ENCODE measurements around the gene CSNK1D. TPM values are rescaled to one million over a fixed set of nuclear protein-coding genes. Genes with fewer than 3 reads are reported as not detected.
A peak's percentile ranks its signal among the peaks of the same experiment; 100 is the strongest.

CSNK1D gene
- total and polyA plus RNA-seq, 10 of the 15 experiments (the other 5 are each of a cell fraction or from before 2014, with no cell fraction given), result 5.7 to 105 (median 58.1) TPM

DNA sequence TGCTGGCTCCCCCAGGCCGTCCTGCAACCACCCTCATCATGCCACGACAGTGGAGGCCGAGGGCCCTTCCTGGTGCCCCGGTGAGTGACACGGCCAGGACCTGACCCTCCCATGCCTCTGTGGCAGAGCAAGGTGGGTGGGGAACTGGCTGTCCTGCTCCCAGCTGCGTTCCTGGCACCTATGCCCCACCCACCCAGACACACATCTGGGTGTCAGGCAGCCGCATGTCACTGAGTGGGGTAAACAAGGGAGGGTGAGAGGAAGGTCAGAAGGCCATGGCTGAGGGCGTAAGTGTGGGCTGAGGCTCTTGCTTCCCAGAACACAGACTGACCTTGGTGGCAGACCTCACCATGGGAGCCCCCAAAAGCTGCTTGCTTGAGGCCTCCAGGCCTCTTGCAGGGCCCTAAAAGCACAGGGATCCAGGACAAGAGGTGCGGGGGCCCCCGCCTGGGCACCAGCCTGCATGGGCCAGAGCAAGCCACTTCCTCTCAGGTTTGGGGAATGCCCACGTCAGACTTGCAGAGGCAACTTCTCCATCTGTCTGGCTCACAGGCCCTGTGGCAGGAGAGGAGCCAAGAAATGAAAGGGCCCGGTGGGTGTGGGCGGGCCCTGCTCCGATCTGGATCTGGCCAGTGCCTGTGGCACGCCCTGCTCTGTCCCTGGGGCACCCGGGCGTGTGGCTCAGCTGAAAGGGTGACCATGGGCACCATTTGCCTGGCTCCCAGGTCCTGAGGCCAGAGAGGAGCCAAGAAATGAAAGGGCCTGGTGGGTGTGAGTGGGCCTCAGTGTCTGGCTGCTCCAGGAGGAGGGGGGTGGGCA, 57.0 kb downstream of the CSNK1D start (continued):
- TF ChIP-seq SUZ12 (IDR thresholded peaks at IDR 0.05; ENCODE audit: unreplicated experiment) (no peak), NBN (IDR thresholded peaks at IDR 0.05) (peak; percentile 59; the same call in 1 of the 2 replicates), KLF5 (IDR thresholded peaks at IDR 0.05; ENCODE audit: partially characterized antibody) (no peak), ZNF217 (IDR thresholded peaks at IDR 0.05) (no peak), NFIC (IDR thresholded peaks at IDR 0.05; ENCODE audit: low read depth, low read length) (no peak), BRCA1 (IDR thresholded peaks at IDR 0.05; ENCODE audit: low read depth, low read length) (no peak), SMAD5 (IDR thresholded peaks at IDR 0.05; ENCODE audit: low read depth) (no peak), RBBP5 (conservative IDR thresholded peaks at IDR 0.05) (no peak), MEF2B (IDR thresholded peaks at IDR 0.05; ENCODE audit: partially characterized antibody, poor library complexity, severe bottlenecking) (no peak), KDM1A (IDR thresholded peaks at IDR 0.05; ENCODE audit: borderline replicate concordance) (no peak), ZNF24 (IDR thresholded peaks at IDR 0.05) (no peak), HDAC2 (IDR thresholded peaks at IDR 0.05) (no peak), CBFB (IDR thresholded peaks at IDR 0.05; ENCODE audit: low read depth) (no peak), NR2C2 (IDR thresholded peaks at IDR 0.05; ENCODE audit: borderline replicate concordance, control insufficient read depth, insufficient read length, low read depth) (no peak), RCOR1 (conservative IDR thresholded peaks at IDR 0.05; ENCODE audit: low read depth, low read length) (no peak), RUNX3 (IDR thresholded peaks at IDR 0.05; ENCODE audit: low read length) (peak; percentile 39; the same call in 1 of the 2 replicates), CHD2 (IDR thresholded peaks at IDR 0.05; ENCODE audit: borderline replicate concordance, low read depth, low read length) (no peak), SMC3 (IDR thresholded peaks at IDR 0.05; ENCODE audit: borderline replicate concordance, low read length) (0 out of 2 replicates have a peak, but pooled peaks have one; percentile 4), SREBF1 (IDR thresholded peaks at IDR 0.05; ENCODE audit: low read length) (no peak), TCF3 (IDR thresholded peaks at IDR 0.05; ENCODE audit: borderline replicate concordance, insufficient read depth, low read depth, low read length) (no peak)
- TF ChIP-seq, protein P1, sequence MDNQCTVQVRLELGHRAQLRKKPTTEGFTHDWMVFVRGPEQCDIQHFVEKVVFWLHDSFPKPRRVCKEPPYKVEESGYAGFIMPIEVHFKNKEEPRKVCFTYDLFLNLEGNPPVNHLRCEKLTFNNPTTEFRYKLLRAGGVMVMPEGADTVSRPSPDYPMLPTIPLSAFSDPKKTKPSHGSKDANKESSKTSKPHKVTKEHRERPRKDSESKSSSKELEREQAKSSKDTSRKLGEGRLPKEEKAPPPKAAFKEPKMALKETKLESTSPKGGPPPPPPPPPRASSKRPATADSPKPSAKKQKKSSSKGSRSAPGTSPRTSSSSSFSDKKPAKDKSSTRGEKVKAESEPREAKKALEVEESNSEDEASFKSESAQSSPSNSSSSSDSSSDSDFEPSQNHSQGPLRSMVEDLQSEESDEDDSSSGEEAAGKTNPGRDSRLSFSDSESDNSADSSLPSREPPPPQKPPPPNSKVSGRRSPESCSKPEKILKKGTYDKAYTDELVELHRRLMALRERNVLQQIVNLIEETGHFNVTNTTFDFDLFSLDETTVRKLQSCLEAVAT (IDR thresholded peaks at IDR 0.05), result no peak
- TF ChIP-seq, protein P2, sequence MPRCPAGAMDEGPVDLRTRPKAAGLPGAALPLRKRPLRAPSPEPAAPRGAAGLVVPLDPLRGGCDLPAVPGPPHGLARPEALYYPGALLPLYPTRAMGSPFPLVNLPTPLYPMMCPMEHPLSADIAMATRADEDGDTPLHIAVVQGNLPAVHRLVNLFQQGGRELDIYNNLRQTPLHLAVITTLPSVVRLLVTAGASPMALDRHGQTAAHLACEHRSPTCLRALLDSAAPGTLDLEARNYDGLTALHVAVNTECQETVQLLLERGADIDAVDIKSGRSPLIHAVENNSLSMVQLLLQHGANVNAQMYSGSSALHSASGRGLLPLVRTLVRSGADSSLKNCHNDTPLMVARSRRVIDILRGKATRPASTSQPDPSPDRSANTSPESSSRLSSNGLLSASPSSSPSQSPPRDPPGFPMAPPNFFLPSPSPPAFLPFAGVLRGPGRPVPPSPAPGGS (IDR thresholded peaks at IDR 0.05; ENCODE audit: borderline replicate concordance, insufficient read depth, low read depth, low read length, poor library complexity, severe bottlenecking), result no peak
- TF ChIP-seq, protein P3, sequence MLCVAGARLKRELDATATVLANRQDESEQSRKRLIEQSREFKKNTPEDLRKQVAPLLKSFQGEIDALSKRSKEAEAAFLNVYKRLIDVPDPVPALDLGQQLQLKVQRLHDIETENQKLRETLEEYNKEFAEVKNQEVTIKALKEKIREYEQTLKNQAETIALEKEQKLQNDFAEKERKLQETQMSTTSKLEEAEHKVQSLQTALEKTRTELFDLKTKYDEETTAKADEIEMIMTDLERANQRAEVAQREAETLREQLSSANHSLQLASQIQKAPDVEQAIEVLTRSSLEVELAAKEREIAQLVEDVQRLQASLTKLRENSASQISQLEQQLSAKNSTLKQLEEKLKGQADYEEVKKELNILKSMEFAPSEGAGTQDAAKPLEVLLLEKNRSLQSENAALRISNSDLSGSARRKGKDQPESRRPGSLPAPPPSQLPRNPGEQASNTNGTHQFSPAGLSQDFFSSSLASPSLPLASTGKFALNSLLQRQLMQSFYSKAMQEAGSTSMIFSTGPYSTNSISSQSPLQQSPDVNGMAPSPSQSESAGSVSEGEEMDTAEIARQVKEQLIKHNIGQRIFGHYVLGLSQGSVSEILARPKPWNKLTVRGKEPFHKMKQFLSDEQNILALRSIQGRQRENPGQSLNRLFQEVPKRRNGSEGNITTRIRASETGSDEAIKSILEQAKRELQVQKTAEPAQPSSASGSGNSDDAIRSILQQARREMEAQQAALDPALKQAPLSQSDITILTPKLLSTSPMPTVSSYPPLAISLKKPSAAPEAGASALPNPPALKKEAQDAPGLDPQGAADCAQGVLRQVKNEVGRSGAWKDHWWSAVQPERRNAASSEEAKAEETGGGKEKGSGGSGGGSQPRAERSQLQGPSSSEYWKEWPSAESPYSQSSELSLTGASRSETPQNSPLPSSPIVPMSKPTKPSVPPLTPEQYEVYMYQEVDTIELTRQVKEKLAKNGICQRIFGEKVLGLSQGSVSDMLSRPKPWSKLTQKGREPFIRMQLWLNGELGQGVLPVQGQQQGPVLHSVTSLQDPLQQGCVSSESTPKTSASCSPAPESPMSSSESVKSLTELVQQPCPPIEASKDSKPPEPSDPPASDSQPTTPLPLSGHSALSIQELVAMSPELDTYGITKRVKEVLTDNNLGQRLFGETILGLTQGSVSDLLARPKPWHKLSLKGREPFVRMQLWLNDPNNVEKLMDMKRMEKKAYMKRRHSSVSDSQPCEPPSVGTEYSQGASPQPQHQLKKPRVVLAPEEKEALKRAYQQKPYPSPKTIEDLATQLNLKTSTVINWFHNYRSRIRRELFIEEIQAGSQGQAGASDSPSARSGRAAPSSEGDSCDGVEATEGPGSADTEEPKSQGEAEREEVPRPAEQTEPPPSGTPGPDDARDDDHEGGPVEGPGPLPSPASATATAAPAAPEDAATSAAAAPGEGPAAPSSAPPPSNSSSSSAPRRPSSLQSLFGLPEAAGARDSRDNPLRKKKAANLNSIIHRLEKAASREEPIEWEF (IDR thresholded peaks at IDR 0.05; ENCODE audit: insufficient replicate concordance, low read depth, low read length), result no peak

Measured in GM12878 (cell line).